Measurements from ENCODE around the gene NKX1-2.
"Not testable (repeated sequence)": the region's sequence is repeated elsewhere in the genome, so short reads cannot be mapped to it uniquely, and the experiment has no call there.

GRCh38 chr10:124435683-124436082, 14.2 kb downstream of the NKX1-2 start:
- not testable (repeated sequence) for TF ChIP-seq POLR2AphosphoS5, CTCF, POLR2A (IDR thresholded peaks at IDR 0.05)

Data from breast epithelium (tissue), 3 donors.